NCI-H82 (cell line): ENCODE measurements around the gene PSMC3.

ENCODE experiments used
- DNase-seq: peaks from one replicate; lab custom pipeline; 2025; lab: John Stamatoyannopoulos, UW

Gene PSMC3

DNA sequence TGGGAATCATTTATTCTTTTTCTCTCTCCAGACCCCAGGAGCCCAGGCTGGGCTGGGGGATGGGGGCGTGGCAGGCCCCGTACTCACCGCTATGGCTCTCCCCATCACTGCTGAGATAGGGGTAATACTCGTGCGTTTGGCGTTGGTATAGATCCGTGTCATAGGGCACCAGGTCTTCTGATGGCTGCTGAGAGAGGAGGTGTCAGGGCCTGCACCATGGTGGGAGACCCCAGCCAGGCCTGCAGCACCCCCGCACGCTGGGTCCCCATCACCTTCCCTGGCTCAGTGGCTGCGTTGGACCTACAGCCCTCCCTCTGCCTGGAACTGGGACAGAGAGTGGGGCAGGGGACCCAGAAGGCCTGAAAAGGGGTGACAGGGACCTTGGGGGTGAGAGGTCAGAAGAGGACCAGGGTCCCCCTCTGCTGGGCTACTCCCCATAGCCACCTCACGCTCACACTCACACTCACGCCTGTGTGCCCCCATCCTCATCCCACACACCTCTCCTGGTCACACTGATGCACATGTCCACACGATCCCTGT is 50.6 kb downstream of the PSMC3 start:
- no peak for DNase-seq

DNA sequence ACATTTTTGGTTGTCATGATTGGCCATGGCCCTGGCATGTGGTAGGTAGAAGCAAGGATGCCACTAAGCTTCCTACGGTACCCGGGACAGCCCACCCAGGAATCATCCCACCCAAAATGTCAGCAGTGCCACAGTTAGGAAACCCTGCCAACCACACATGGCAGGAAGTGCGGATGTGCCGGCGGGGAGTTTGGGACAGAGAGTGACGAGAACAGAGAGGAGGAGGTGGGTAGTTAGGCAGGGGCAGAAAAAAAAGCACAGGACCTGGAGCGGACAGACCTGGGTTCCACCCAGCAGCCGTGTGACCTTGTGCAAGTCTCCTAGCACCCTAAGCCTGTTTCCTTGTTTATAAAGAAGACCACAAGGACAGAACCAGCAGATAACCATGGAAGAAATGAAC is 51.2 kb downstream of the PSMC3 start:
- no peak for DNase-seq

- DNase-seq, result no peak
Observed at GRCh38 chr11:47374720-47375019, 51.6 kb downstream of the PSMC3 start.

GRCh38 chr11:47373876-47374719 is 52.1 kb downstream of the PSMC3 start:
- peak; percentile 78 for DNase-seq

DNA sequence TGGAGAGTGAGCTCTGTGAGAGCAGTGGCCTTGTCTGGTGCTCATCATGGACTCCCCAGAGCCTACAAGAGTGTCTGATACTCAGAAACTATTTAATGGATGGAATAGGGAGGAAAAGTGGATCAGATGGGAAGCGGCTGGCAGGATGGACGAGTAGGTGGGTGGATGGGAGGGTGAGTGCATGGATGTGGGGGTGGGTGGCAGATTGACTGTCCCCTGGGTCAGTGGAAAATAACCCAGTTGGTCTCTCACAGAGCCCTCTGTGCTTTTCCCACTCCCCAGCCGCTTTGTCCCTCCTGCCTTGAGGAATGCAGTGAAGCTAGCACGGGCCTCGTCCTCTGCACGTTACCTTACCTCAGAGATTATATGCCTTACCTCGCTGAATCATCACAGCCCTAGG is 53.8 kb downstream of the PSMC3 start:
- no peak for DNase-seq

GRCh38 chr11:47369676-47370075 is 56.6 kb downstream of the PSMC3 start:
- no peak for DNase-seq
